WTC11 (cell line): ENCODE data around the gene PCID2. TPM values are rescaled to one million over a fixed set of nuclear protein-coding genes. Genes with fewer than 3 reads are reported as not detected.

Source experiments
- ATAC-seq: fragments of 200-7000 bp; cut with Tn5 transposase; 2 replicates; pipeline ENCODE4 v1.10.0; 2021; ENCODE audit warnings: mild to moderate bottlenecking, moderate library complexity
- CTCF ChIA-PET: fragments of 300-600 bp; sonication (Branson Sonifier 250); formaldehyde crosslinking; loops from one replicate; lab custom pipeline; 2021; ENCODE audit warnings: antibody characterized with exemption; lab: Charles Lee
- POLR2A ChIA-PET: fragments of 350-600 bp; sonication (Branson Sonifier 250); formaldehyde crosslinking; loops from one replicate; lab custom pipeline; 2021; ENCODE audit warnings: antibody characterized with exemption; lab: Charles Lee
- DNase-seq: peaks from one replicate; pipeline ENCODE4 v3.0.0; 2021; ENCODE audit warnings: low spot score
- H3K27ac Mint-ChIP-seq: 2 replicates; pipeline ENCODE4 v1.8.0; 2021; ENCODE audit warnings: mixed read lengths
- H3K27me3 Mint-ChIP-seq: 2 replicates; pipeline ENCODE4 v1.8.0; 2021; ENCODE audit warnings: low read depth, mild to moderate bottlenecking, moderate library complexity, mixed read lengths
- H3K36me3 Mint-ChIP-seq: 2 replicates; pipeline ENCODE4 v1.8.0; 2021; ENCODE audit warnings: mixed read lengths
- H3K4me1 Mint-ChIP-seq: 2 replicates; pipeline ENCODE4 v1.8.0; 2022; ENCODE audit warnings: mixed read lengths
- H3K4me3 Mint-ChIP-seq: 2 replicates; pipeline ENCODE4 v1.8.0; 2021; ENCODE audit warnings: mild to moderate bottlenecking, moderate library complexity, mixed read lengths
- H3K9me3 Mint-ChIP-seq: 2 replicates; pipeline ENCODE4 v1.8.0; 2021; ENCODE audit warnings: mixed read lengths
- CREM ChIP-seq: sonication (generic); formaldehyde crosslinking; IDR thresholded peaks from 2 replicates; pipeline ENCODE4 v1.8.1; 2022; ENCODE audit warnings: mild to moderate bottlenecking, missing genetic modification reagents, moderate library complexity
- E2F1 ChIP-seq: sonication (generic); formaldehyde crosslinking; IDR thresholded peaks from 2 replicates; pipeline ENCODE4 v1.8.0; 2022; ENCODE audit warnings: mild to moderate bottlenecking, missing genetic modification reagents
- ELF4 ChIP-seq: sonication (generic); formaldehyde crosslinking; IDR thresholded peaks from 2 replicates; pipeline ENCODE4 v1.8.1; 2022; ENCODE audit warnings: low read depth, mild to moderate bottlenecking, moderate library complexity, missing genetic modification reagents
- EMX1 ChIP-seq: fragments of 250-450 bp; sonication (Bioruptor Pico); IDR thresholded peaks from 2 replicates; pipeline ENCODE4 v1.8.0; 2021; ENCODE audit warnings: mild to moderate bottlenecking
- ESRRA ChIP-seq: sonication (generic); formaldehyde crosslinking; IDR thresholded peaks from 2 replicates; pipeline ENCODE4 v1.8.1; 2022; ENCODE audit warnings: mild to moderate bottlenecking, missing genetic modification reagents, borderline replicate concordance
- FOXP4 ChIP-seq: sonication (generic); formaldehyde crosslinking; IDR thresholded peaks from 2 replicates; pipeline ENCODE4 v1.8.0; 2022; ENCODE audit warnings: mild to moderate bottlenecking, missing genetic modification reagents
- IRF1 ChIP-seq: sonication (generic); formaldehyde crosslinking; IDR thresholded peaks from 2 replicates; pipeline ENCODE4 v1.8.0; 2023; ENCODE audit warnings: missing genetic modification reagents
- KAT7 ChIP-seq: sonication (generic); formaldehyde crosslinking; IDR thresholded peaks from 2 replicates; pipeline ENCODE4 v1.8.1; 2023; ENCODE audit warnings: missing genetic modification reagents, mild to moderate bottlenecking, borderline replicate concordance
- MLX ChIP-seq: sonication (generic); formaldehyde crosslinking; IDR thresholded peaks from 2 replicates; pipeline ENCODE4 v1.8.1; 2023; ENCODE audit warnings: mild to moderate bottlenecking, missing genetic modification reagents, moderate library complexity
- MYBL2 ChIP-seq: sonication (generic); formaldehyde crosslinking; IDR thresholded peaks from 2 replicates; pipeline ENCODE4 v1.8.1; 2023; ENCODE audit warnings: mild to moderate bottlenecking, moderate library complexity, missing genetic modification reagents
- NFATC4 ChIP-seq: fragments of 250-450 bp; sonication (Bioruptor Pico); IDR thresholded peaks from 2 replicates; pipeline ENCODE4 v1.9.0; 2021; ENCODE audit warnings: mild to moderate bottlenecking
- NFYB ChIP-seq: sonication (generic); formaldehyde crosslinking; conservative IDR thresholded peaks from 2 replicates; pipeline ENCODE4 v1.8.0; 2022; ENCODE audit warnings: low read depth, missing genetic modification reagents
- NR3C1 ChIP-seq: sonication (generic); formaldehyde crosslinking; conservative IDR thresholded peaks from 2 replicates; pipeline ENCODE4 v1.8.1; 2023; ENCODE audit warnings: low read depth, mild to moderate bottlenecking, missing genetic modification reagents
- OVOL2 ChIP-seq: fragments of 250-450 bp; sonication (Bioruptor Pico); IDR thresholded peaks from 2 replicates; pipeline ENCODE4 v1.9.0; 2021; ENCODE audit warnings: mild to moderate bottlenecking, borderline replicate concordance
- STAT6 ChIP-seq: sonication (generic); formaldehyde crosslinking; conservative IDR thresholded peaks from 2 replicates; pipeline ENCODE4 v1.8.1; 2023; ENCODE audit warnings: mild to moderate bottlenecking, low read depth, missing genetic modification reagents, moderate library complexity
- TEAD1 ChIP-seq: sonication (generic); formaldehyde crosslinking; IDR thresholded peaks from 2 replicates; pipeline ENCODE4 v1.8.0; 2022; ENCODE audit warnings: mild to moderate bottlenecking, missing genetic modification reagents
- ZMAT4 ChIP-seq: fragments of 250-450 bp; sonication (Bioruptor Pico); IDR thresholded peaks from 2 replicates; pipeline ENCODE4 v1.9.0; 2021; ENCODE audit warnings: mild to moderate bottlenecking
- ZNF232 ChIP-seq: sonication (generic); formaldehyde crosslinking; IDR thresholded peaks from 2 replicates; pipeline ENCODE4 v1.8.0; 2022; ENCODE audit warnings: mild to moderate bottlenecking, missing genetic modification reagents
- ZNF317 ChIP-seq: sonication (generic); formaldehyde crosslinking; IDR thresholded peaks from 2 replicates; pipeline ENCODE4 v1.8.1; 2023; ENCODE audit warnings: low read depth, mild to moderate bottlenecking, moderate library complexity, missing genetic modification reagents, borderline replicate concordance
- ZNF416 ChIP-seq: fragments of 250-450 bp; sonication (Bioruptor Pico); IDR thresholded peaks from 2 replicates; pipeline ENCODE4 v1.9.0; 2021; ENCODE audit warnings: mild to moderate bottlenecking, inconsistent platforms
- ZNF425 ChIP-seq: fragments of 250-450 bp; sonication (Bioruptor Pico); conservative IDR thresholded peaks from 2 replicates; pipeline ENCODE4 v1.9.0; 2021; ENCODE audit warnings: mild to moderate bottlenecking
- total RNA-seq: library from RNA; stranded (reverse); gene quantifications from 3 replicates; pipeline ENCODE4 v1.2.3, GENCODE V29; 2021

PCID2 gene
- total RNA-seq, 1 experiment from 2014 or later, result 69.4 TPM

GRCh38 chr13:113167575-113167974 is 40.9 kb downstream of the PCID2 start:
- Mint-ChIP-seq H3K36me3 (peaks cover 23% of the 10 kb centered on the region), H3K4me1 (peaks cover 22% of the 10 kb centered on the region), H3K27me3 (no peaks in the 10 kb centered on the region; the same call in 1 of the 2 replicates), H3K4me3 (no peak overlapping the region), H3K27ac (no peak overlapping the region), H3K9me3 (no peaks in the 10 kb centered on the region)
- CTCF ChIA-PET, result no interaction called here
- ATAC-seq, result no peak
- no peak for DNase-seq
- TF ChIP-seq IRF1 (no peak), CREM (CRISPR knock-in tag) (no peak), MYBL2 (CRISPR knock-in tag) (no peak), NFYB (CRISPR knock-in tag) (no peak), E2F1 (CRISPR knock-in tag) (no peak), ELF4 (CRISPR knock-in tag) (no peak), ZNF232 (no peak), TEAD1 (CRISPR knock-in tag) (no peak), EMX1 (no peak), KAT7 (CRISPR knock-in tag) (no peak), ZNF416 (CRISPR knock-in tag) (no peak), ESRRA (CRISPR knock-in tag) (no peak), OVOL2 (CRISPR knock-in tag) (no peak), FOXP4 (CRISPR knock-in tag) (no peak), NR3C1 (no peak), NFATC4 (CRISPR knock-in tag) (no peak), STAT6 (CRISPR knock-in tag) (no peak)
- POLR2A ChIA-PET, result no interaction called here

GRCh38 chr13:113167155-113167554 is 41.3 kb downstream of the PCID2 start:
- Mint-ChIP-seq H3K36me3 (peaks cover 23% of the 10 kb centered on the region), H3K27ac (no peak overlapping the region), H3K4me3 (no peak overlapping the region), H3K4me1 (peaks cover 22% of the 10 kb centered on the region), H3K27me3 (no peaks in the 10 kb centered on the region; the same call in 1 of the 2 replicates), H3K9me3 (no peaks in the 10 kb centered on the region)
- ChIA-PET POLR2A (interaction anchor here (0.5 kb wide), 1 partner anchor 920 kb away, joined by 3 read pairs; no protein-coding TSS in a partner anchor), CTCF (interaction anchor here (1.2 kb wide), 1 partner anchor 77 kb away, joined by 3 read pairs; no protein-coding TSS in a partner anchor)
- DNase-seq (no peak), ATAC-seq (no peak)
- TF ChIP-seq E2F1 (CRISPR knock-in tag) (no peak), ZNF317 (CRISPR knock-in tag) (no peak), ZNF425 (no peak), MLX (CRISPR knock-in tag) (no peak), ELF4 (CRISPR knock-in tag) (no peak), EMX1 (no peak), ZMAT4 (CRISPR knock-in tag) (no peak), NR3C1 (no peak)
